GM19193 (cell line): ENCODE measurements around the gene CADPS2.

Experiments used
- POLR2A ChIP-seq: IDR thresholded peaks from 4 replicates; pipeline ENCODE4 v1.6.1; 2011; ENCODE audit not compliant: insufficient read depth, insufficient read length; ENCODE audit errors: extremely low read depth

Gene CADPS2

GRCh38 chr7:122764020-122764419 lies 122.2 kb downstream of the CADPS2 start:
- TF ChIP-seq POLR2A: no peak

DNA sequence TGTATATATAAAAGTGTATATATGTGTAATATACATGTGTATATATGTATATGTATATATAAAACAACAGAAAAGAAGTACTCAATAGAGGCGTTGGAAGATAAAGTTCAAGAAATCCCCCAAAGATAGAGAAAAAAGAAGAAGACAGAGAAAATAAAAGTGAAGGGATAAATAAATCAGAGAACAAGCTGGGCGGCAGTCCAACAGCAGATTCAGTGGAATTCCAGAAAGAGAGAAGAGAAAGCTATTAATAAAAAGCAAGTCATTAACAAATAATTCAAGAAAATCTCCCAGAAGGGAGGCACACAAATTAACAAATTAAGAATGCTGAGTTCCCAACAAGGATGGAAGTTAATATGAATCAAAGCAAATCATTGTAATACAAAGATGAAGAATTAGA lies 124.2 kb downstream of the CADPS2 start:
- no peak for TF ChIP-seq POLR2A

GRCh38 chr7:122758501-122758900 lies 127.8 kb downstream of the CADPS2 start:
- TF ChIP-seq POLR2A: no peak

- TF ChIP-seq POLR2A: no peak
Measured at GRCh38 chr7:122756860-122757259, 129.4 kb downstream of the CADPS2 start.

- no peak for TF ChIP-seq POLR2A
Measured at GRCh38 chr7:122755696-122756095, 130.6 kb downstream of the CADPS2 start.

DNA sequence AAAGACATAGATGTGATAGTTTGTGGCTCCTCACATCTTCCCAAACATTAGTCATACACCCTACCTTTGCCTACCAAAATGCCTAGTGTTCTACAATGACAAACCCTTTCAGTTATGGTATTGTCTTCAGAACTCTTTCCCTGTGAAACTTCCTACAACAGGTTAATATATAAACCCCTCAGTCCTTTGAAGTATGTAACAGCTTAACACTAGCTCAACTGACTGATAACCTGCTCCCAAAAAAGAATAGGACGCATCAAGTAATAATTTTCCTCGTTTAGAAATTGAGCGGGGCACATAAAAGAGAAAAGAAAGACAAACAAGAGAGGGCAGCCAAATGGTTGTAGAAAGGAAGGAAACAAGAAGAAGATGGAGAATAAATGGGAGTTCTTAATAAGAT lies 133.7 kb downstream of the CADPS2 start:
- no peak for TF ChIP-seq POLR2A

DNA sequence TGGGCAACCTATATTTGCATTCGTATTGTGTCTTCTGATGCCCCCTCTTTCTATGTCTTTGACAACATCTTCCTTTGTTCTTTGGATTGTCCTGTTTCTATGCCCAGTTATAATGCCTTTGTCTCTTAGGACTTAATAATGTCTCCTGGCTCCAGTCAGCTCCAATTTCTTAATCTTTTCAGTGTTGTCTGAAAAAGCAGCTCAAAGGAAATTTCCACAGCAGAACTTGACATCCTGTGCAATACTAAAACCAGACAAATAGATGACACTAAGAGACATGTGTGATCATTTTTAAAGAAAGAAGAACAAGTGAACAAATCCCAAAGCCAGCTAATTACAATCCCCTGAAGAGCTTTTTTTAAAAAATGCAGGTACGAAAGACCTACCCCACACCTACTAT lies 135.9 kb downstream of the CADPS2 start:
- no peak for TF ChIP-seq POLR2A

- no peak for TF ChIP-seq POLR2A
Measured at GRCh38 chr7:122748195-122748594, 138.1 kb downstream of the CADPS2 start.

DNA sequence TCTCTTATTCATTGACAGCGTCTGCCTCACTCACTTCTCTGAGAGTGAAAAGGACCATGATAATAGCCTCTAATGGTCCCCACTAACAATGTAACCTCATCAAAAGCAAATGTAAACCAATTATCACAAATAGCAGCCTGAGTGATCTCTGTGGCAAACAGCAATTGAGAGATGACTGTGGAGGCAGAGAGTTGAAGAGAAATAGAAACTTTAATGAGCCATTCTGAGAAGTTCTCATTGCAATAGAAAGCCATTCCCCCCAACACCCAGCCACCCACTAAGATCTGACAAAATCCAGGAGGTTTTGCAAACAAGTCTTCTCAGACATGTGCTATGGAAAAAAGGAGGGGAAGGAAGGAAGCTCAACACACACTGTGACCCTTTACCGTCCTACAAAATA lies 139.3 kb downstream of the CADPS2 start:
- TF ChIP-seq POLR2A: no peak

DNA sequence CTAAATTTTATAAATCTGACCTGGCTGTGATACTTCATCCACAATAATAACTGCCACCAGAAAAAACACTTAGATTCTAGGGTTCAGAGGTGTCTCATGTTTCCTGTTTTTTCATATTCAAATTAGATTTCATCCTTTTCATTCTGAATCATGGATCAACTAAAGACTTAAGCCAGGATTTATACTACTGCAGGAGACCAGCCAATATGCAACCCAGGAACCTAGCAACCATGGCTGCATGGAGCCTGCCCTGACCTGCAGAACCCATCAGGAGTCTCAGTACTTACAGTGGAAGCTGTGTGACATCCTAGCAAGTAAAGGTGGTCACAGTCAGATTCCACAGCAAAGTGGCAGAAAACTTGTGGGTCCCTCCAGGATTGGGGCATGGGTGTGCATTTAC lies 143.0 kb downstream of the CADPS2 start:
- no peak for TF ChIP-seq POLR2A

DNA sequence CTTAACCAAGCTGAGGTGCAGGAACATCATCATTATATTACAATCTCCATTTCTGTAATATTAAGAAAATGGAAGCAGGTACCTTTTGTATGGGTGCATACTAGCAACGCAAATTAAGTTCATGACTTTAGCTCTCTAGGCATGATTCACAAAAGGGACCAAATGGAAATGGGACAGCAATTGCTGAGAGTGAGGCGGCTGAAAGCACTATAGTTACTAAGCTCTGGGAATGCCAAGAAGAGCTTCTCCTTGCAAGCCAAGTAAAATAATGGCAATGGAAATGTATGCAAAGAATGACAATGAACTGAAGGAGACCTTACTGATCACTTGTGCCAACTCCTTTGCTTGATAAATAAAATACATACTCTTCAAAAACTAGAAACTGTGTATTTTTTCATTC lies 147.3 kb downstream of the CADPS2 start:
- TF ChIP-seq POLR2A: no peak

DNA sequence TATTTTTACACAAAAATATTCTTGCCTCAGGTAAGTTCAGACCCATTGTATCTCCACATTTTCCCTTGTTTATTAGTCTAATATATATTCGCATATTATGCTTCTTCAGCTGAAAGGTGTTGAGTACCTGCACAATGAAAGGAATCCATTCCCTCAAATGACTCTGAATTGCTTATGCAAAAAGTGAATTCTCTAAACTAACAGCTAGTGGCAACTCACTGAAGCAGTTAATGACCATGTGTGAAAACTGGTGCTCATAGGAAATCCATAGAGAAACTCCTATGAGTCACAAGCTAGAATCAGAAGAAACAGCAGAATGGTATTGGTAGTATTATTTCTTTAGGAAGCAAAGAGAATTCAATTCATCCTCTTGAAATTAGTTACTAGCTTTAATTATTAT lies 150.1 kb downstream of the CADPS2 start:
- TF ChIP-seq POLR2A: no peak

DNA sequence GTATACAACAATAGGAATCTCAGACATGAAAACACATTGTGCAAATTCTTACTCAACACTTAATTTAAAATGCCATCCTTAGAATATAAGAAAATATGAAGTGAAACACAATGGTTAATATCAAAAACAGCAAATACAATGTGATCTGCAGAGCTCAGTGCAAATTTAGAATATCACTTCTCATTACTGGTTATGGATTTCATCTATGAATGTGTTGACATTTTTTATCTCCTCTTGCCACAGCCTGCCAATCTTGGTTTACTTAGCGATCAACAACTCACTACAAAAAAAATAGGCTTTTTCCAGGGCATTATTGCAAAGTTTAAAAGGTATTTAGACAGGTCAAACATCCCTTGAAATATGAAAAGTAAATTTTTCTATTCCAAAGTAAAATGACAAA lies 158.5 kb downstream of the CADPS2 start:
- no peak for TF ChIP-seq POLR2A

DNA sequence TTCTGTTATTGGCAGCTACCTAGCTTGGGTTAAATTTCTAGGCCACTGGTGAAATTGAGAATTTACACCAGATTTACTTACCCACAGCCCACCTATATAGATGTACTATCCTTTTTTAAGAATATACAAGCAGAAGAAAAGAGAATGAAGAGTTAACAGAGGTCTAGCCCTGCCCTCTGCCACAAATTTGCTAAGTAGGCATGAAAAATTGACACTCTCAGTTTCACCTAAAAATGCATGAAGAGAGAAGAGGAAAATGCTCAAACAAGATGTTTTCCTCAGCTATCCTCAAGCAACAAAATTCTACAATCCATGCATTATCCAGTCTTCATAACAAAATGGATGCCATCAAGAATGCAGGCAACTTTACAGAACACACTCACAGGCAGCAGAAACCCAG lies 158.9 kb downstream of the CADPS2 start:
- no peak for TF ChIP-seq POLR2A

DNA sequence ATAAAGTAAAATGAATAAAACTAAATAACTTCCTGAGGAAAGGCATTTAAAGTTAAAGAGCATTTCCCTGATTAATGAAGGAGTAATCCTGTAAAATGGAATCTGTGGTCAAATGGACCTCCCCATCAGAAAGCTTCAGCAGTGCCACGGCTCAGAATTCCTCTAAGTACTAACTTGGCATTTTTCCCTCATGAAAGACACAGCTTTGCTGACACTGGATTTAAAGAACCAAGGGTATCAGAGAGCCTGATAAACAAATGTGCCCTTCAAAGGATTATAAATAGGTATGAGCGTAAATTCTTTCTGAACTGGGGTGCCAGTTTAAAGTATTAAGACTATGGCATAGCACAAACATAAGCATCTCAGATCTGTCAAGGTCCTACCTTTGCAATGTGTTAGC lies 159.4 kb downstream of the CADPS2 start:
- no peak for TF ChIP-seq POLR2A

DNA sequence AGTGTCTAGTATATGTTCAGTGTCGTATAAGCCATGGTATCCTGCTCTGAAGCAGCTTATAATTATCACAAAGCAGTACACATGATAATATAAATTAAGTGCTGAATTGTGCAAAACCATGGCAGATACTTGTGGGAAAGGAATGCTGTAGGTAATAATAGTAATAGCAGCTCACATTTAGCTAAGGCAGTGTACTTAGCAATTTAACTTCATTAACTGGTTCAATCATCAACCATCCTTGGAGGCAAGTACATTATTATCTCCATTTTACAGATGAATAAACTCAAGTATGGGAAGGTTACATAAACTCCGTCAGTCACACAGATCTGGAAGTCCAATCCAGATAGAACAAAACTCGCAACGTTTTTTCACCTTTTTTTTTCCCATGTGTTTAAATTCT lies 161.9 kb downstream of the CADPS2 start:
- no peak for TF ChIP-seq POLR2A

DNA sequence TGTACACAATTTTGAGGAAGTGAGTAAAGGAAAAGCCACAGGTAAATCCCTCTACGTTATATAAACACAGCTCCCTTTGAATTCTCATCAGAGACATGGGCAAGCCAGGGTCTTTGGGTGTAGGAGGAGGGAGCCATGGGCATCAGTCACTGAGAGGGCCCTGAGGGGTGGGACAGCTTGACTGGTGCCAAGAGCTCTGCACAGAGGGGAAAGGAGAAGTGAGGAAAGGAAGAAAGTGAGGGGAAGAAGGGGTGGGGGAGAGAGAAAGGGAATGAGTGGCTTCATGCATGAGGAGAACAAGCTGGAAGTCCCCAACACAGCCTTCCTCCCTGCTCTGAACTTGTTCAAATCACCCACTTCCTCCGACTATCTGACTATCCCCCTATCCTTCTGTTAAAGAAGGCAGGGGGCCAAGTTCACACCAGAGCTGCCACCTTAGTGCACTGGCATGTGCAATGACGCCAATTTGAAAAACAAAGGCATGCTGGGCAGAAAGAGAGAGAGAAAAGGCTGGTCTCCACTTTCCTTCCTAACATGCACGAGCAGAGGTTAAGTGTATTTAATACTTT lies 167.2 kb downstream of the CADPS2 start:
- TF ChIP-seq POLR2A: no peak
